Activated CD8-positive, alpha-beta T cell treated with anti-CD3 and anti-CD28 coated beads for 36 hours (primary cell): Measurements from ENCODE around the gene MGMT. TPM values are rescaled to one million over a fixed set of nuclear protein-coding genes. Genes with fewer than 3 reads are reported as not detected.

Source experiments
- ATAC-seq: fragments of 200-7000 bp; cut with Tn5 transposase; one replicate; pipeline ENCODE4 v1.10.0; 2021; ENCODE audit warnings: mild to moderate bottlenecking, moderate library complexity
- CTCF ChIA-PET: fragments of 350-600 bp; sonication (Branson Sonifier 250); formaldehyde crosslinking; loops from one replicate; lab custom pipeline; 2021; ENCODE audit warnings: antibody characterized with exemption; lab: Charles Lee
- POLR2A ChIA-PET: fragments of 350-600 bp; sonication (Branson Sonifier 250); formaldehyde crosslinking; loops from one replicate; lab custom pipeline; 2021; ENCODE audit warnings: antibody characterized with exemption; lab: Charles Lee
- DNase-seq: peaks from one replicate; pipeline ENCODE4 v3.0.0-alpha.2; 2020
- H3K27ac Mint-ChIP-seq: one replicate; pipeline ENCODE4 v1.8.0; 2021; ENCODE audit warnings: mild to moderate bottlenecking, mixed read lengths
- H3K27me3 Mint-ChIP-seq: one replicate; pipeline ENCODE4 v1.8.0; 2021; ENCODE audit warnings: mixed read lengths
- H3K36me3 Mint-ChIP-seq: one replicate; pipeline ENCODE4 v1.8.0; 2021; ENCODE audit warnings: low read depth, mixed read lengths
- H3K4me1 Mint-ChIP-seq: one replicate; pipeline ENCODE4 v1.8.0; 2021; ENCODE audit warnings: low read depth, mixed read lengths
- H3K4me3 Mint-ChIP-seq: one replicate; pipeline ENCODE4 v1.8.0; 2021; ENCODE audit warnings: mild to moderate bottlenecking, moderate library complexity, mixed read lengths
- H3K9me3 Mint-ChIP-seq: one replicate; pipeline ENCODE4 v1.8.0; 2021; ENCODE audit warnings: mixed read lengths
- CTCF ChIP-seq: fragments of 200-600 bp; IDR thresholded peaks from one replicate; pipeline ENCODE4 v1.8.0; 2022; ENCODE audit warnings: antibody characterized with exemption, mild to moderate bottlenecking
- intact Hi-C: fragments of 100-400 bp; cut with micrococcal nuclease; formaldehyde crosslinking; loops from one replicate; pipeline ENCODE4 v1.10.0; 2022
- total RNA-seq, 2 experiments: library from RNA; stranded (reverse); gene quantifications; one replicate each; pipeline ENCODE4 v1.2.3, GENCODE V29; 2021

MGMT gene
- total RNA-seq, 2 experiments from 2014 or later = 16.2 to 17.0 TPM

DNA sequence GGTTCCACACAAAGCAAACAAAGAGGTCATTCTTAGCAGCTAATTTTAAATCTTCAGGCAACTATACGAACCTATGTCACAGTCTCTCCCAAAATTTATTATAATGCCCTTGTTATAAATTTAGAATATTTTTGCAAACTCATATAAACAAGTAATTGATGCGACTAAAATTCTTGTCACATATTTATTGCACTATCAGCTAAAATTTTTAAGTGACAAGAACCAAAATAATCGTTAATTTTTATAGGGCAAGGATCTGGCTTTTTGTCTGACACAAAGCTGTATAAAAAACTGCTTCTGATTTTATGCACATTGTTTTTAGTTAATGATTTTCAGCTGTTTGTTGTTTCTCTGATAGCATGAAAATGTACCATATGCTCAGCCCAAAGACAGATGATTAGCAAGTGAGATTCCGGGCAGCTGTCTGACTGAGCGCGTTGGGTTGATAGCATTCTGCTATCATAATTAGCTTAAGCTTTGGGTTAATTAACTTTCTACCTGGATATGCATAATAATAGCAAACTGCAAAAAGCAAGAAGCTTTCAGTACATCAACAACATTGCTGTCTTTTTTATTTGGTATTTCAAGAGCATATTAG, 136.0 kb downstream of the MGMT start:
- intact Hi-C loops = no loop called here
- Mint-ChIP-seq H3K9me3 (no peaks in the 10 kb centered on the region), H3K4me3 (no peak overlapping the region), H3K27me3 (no peaks in the 10 kb centered on the region), H3K36me3 (peaks cover 15% of the 10 kb centered on the region), H3K27ac (no peak overlapping the region), H3K4me1 (no peaks in the 10 kb centered on the region)
- TF ChIP-seq CTCF = no peak
- ChIA-PET CTCF (no interaction called here), POLR2A (no interaction called here)
- DNase-seq (no peak), ATAC-seq (no peak)

- ChIA-PET CTCF (no interaction called here), POLR2A (no interaction called here)
- Mint-ChIP-seq H3K27ac (no peak overlapping the region), H3K36me3 (peaks cover 18% of the 10 kb centered on the region), H3K4me1 (no peaks in the 10 kb centered on the region), H3K4me3 (no peak overlapping the region), H3K9me3 (no peaks in the 10 kb centered on the region), H3K27me3 (no peaks in the 10 kb centered on the region)
- DNase-seq = no peak
- intact Hi-C loops = no loop called here
- ATAC-seq = no peak
- TF ChIP-seq CTCF = no peak
Measured at GRCh38 chr10:129604333-129605032, 137.4 kb downstream of the MGMT start.

- no peaks in the 10 kb centered on the region for H3K27me3 Mint-ChIP-seq
- CTCF ChIA-PET = no interaction called here
- H3K9me3 Mint-ChIP-seq = no peaks in the 10 kb centered on the region
- H3K4me3 Mint-ChIP-seq = no peak overlapping the region
- intact Hi-C loops = no loop called here
- DNase-seq (no peak), ATAC-seq (no peak)
- no peaks in the 10 kb centered on the region for H3K4me1 Mint-ChIP-seq
- TF ChIP-seq CTCF = no peak
- no peak overlapping the region for H3K27ac Mint-ChIP-seq
- POLR2A ChIA-PET = no interaction called here
- H3K36me3 Mint-ChIP-seq = peaks cover 21% of the 10 kb centered on the region
Measured at GRCh38 chr10:129605266-129605985, 138.4 kb downstream of the MGMT start.

DNA sequence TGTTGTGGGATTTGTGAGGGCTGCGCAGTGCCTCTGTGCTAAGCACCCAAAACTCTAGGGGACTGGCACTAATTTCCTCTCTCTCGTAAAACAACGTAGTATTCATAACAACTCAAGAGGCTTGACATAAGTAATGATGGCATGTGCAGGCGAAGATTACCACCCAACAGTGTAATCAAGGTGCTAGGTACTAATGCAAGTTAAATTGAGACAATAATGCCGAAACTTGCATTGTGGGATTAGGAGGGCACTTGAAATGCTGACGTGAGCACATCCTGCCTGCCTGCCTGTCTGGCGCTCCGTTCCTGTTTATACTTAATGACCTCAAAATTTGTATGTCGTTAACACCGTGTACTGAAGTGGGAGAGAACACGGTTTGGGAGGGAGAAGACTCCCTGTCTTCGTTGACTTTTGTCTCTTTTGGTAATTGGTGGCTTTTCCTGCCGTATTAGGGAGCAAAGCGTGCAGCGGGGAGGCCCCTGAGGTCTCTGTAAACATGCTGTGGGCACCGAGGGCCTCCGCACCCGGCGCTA, 139.0 kb downstream of the MGMT start:
- ChIA-PET POLR2A (no interaction called here), CTCF (no interaction called here)
- intact Hi-C loops = no loop called here
- DNase-seq (no peak), ATAC-seq (no peak)
- H3K9me3 Mint-ChIP-seq = no peaks in the 10 kb centered on the region
- H3K4me1 Mint-ChIP-seq = no peaks in the 10 kb centered on the region
- H3K4me3 Mint-ChIP-seq = no peak overlapping the region
- TF ChIP-seq CTCF = no peak
- peaks cover 28% of the 10 kb centered on the region for H3K36me3 Mint-ChIP-seq
- H3K27ac Mint-ChIP-seq = no peak overlapping the region
- no peaks in the 10 kb centered on the region for H3K27me3 Mint-ChIP-seq
